ENCODE data around the gene KMT2C.

The KMT2C gene

GRCh38 chr7:152180587-152180986, 255.2 kb downstream of the KMT2C start:
- no peak for DNase-seq

GRCh38 chr7:152180048-152180447, 255.8 kb downstream of the KMT2C start:
- DNase-seq: no peak

- DNase-seq: no peak
Measured at GRCh38 chr7:152178405-152179058, 257.3 kb downstream of the KMT2C start.

GRCh38 chr7:152177681-152178404, 258.0 kb downstream of the KMT2C start:
- DNase-seq: no peak

GRCh38 chr7:152176797-152177196, 259.0 kb downstream of the KMT2C start:
- no peak for DNase-seq

GRCh38 chr7:152173372-152174070, 262.3 kb downstream of the KMT2C start:
- DNase-seq: no peak

GRCh38 chr7:152162287-152162686, 273.5 kb downstream of the KMT2C start:
- DNase-seq: no peak

- DNase-seq: no peak
Measured at GRCh38 chr7:152161171-152161570, 274.6 kb downstream of the KMT2C start.

- no peak for DNase-seq
Measured at GRCh38 chr7:152158801-152159587, 276.8 kb downstream of the KMT2C start.

- no peak for DNase-seq
Measured at GRCh38 chr7:152152267-152152666, 283.5 kb downstream of the KMT2C start.

GRCh38 chr7:152149363-152149762, 286.4 kb downstream of the KMT2C start:
- no peak for DNase-seq

- no peak for DNase-seq
Measured at GRCh38 chr7:152148706-152149105, 287.1 kb downstream of the KMT2C start.

GRCh38 chr7:152145853-152146466, 289.8 kb downstream of the KMT2C start:
- DNase-seq: peak; percentile 24

GRCh38 chr7:152144557-152145245, 291.1 kb downstream of the KMT2C start:
- peak; percentile 34 for DNase-seq

GRCh38 chr7:152142976-152143595, 292.7 kb downstream of the KMT2C start:
- DNase-seq: no peak

- DNase-seq: no peak
Measured at GRCh38 chr7:152140560-152140959, 295.2 kb downstream of the KMT2C start.

- no peak for DNase-seq
Measured at GRCh38 chr7:152140067-152140466, 295.7 kb downstream of the KMT2C start.

- no peak for DNase-seq
Measured at GRCh38 chr7:152137476-152138025, 298.3 kb downstream of the KMT2C start.

- no peak for DNase-seq
Measured at GRCh38 chr7:152136686-152137085, 299.1 kb downstream of the KMT2C start.

- DNase-seq: no peak
Measured at GRCh38 chr7:152133804-152134203, 302.0 kb downstream of the KMT2C start.

GRCh38 chr7:152132812-152133211, 303.0 kb downstream of the KMT2C start:
- no peak for DNase-seq

Measured in stimulated activated CD4-positive, alpha-beta T cell treated with anti-CD3 and anti-CD28 coated beads, Interleukin-4, amount 100 ng/mL, for 24 hours (primary cell).